ENCODE results near the gene SETBP1. TPM values are rescaled to one million over a fixed set of nuclear protein-coding genes. Genes with fewer than 3 reads are reported as not detected.

The SETBP1 gene
- total RNA-seq, 4 donors from 2014 or later, result 16.2 to 33.6 (median 24.4) TPM

DNA sequence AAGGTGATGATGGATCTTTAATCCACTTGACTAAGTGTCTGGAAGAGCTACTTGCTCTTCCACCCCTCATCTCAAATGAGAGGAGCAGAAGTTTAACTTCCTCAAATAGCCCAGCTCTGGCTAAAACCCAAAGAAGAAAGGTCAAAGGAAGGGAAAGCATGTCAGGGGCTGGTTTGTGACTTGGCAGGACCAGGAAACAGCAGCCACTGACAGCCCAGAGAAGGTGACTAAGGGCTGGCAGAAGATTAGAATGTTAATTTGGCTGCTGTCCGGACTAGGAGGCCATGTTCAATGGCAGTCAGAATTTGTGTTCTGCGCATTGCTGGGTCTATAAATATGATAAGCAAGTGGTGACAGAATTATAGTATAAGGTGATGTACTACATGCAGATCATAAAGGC, 386.2 kb downstream of the SETBP1 start:
- 39 to 80% methylated on average over 2 of the region's 2 CpGs for WGBS, 2 donors (ENCODE audit: low coverage in 1 of 2)
- intact Hi-C loops (cut with DNase I; ENCODE audit: low total_unique reads) (no loop called here), in situ Hi-C loops (cut with MboI; ENCODE audit: low pct_ligation_motif_present in 1 of 4, low pct_unique_long_range_greater_than_20kb in 1 of 4, low sequenced_read_pairs in 3 of 4) (no loop called here)
- no peak for DNase-seq
- TF ChIP-seq EP300 (IDR thresholded peaks at IDR 0.05; ENCODE audit: low read depth) (no peak), POLR2A (IDR thresholded peaks at IDR 0.05) (no peak), POLR2AphosphoS5 (IDR thresholded peaks at IDR 0.05) (no peak)
- TF ChIP-seq, protein P1, sequence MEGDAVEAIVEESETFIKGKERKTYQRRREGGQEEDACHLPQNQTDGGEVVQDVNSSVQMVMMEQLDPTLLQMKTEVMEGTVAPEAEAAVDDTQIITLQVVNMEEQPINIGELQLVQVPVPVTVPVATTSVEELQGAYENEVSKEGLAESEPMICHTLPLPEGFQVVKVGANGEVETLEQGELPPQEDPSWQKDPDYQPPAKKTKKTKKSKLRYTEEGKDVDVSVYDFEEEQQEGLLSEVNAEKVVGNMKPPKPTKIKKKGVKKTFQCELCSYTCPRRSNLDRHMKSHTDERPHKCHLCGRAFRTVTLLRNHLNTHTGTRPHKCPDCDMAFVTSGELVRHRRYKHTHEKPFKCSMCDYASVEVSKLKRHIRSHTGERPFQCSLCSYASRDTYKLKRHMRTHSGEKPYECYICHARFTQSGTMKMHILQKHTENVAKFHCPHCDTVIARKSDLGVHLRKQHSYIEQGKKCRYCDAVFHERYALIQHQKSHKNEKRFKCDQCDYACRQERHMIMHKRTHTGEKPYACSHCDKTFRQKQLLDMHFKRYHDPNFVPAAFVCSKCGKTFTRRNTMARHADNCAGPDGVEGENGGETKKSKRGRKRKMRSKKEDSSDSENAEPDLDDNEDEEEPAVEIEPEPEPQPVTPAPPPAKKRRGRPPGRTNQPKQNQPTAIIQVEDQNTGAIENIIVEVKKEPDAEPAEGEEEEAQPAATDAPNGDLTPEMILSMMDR (IDR thresholded peaks at IDR 0.05), result no peak
- H3K27ac ChIP-seq, result no peak overlapping the region
- H3K27me3 ChIP-seq, result no peaks in the 10 kb centered on the region
- peaks cover 0 to 4% (median 0%) of the 10 kb centered on the region in 4 donors for H3K4me1 ChIP-seq
- H3K4me3 ChIP-seq, result no peak overlapping the region
- H3K9me3 ChIP-seq, result no peaks in the 10 kb centered on the region
- H3K36me3 ChIP-seq, result no peaks in the 10 kb centered on the region

DNA sequence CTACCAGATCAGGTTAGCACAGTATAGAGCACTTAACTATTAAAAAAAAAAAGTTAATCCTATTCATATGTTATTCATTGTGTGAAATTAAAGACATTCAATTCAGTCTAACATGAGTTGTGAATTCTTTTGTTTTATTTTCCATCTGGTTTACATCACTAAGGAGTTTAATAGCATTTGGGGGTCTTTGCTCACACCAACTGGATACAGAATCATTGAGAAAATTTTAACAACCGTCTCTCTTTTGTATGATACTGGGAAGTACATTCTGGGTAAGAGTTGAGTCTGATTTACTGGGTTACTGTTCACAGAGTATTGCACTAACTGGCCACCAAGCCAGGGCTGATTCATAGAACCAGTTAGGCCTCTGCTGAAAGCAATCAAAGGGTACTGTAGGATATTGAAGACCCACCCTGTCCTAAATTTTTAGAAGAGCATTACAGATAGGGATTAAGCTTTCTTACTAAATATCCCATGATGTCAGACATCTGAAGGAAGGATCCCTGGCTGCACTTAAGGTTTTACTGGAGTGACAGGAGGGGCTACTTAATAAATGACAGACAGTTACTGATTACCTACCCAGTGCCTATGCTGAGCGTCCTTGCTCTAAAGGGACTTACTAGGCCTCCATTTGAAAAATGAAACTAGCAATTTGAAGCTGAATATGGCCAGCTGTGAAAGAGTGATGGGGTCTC, 387.9 kb downstream of the SETBP1 start:
- H3K9me3 ChIP-seq, result no peaks in the 10 kb centered on the region
- WGBS, 2 donors (ENCODE audit: low coverage in 1 of 2), result 83 to 93% methylated on average over 2 of the region's 2 CpGs
- no peaks in the 10 kb centered on the region for H3K27me3 ChIP-seq
- intact Hi-C loops (cut with DNase I; ENCODE audit: low total_unique reads) (no loop called here), in situ Hi-C loops (cut with MboI; ENCODE audit: low pct_ligation_motif_present in 1 of 4, low pct_unique_long_range_greater_than_20kb in 1 of 4, low sequenced_read_pairs in 3 of 4) (no loop called here)
- no peak for DNase-seq
- H3K4me3 ChIP-seq, result no peak overlapping the region
- no peak for TF ChIP-seq POLR2A (IDR thresholded peaks at IDR 0.05)
- TF ChIP-seq, protein P1 (IDR thresholded peaks at IDR 0.05), result no peak
- no peak for TF ChIP-seq EP300 (IDR thresholded peaks at IDR 0.05; ENCODE audit: low read depth)
- no peak for TF ChIP-seq POLR2AphosphoS5 (IDR thresholded peaks at IDR 0.05)
- no peak overlapping the region for H3K27ac ChIP-seq
- H3K4me1 ChIP-seq, result peaks cover 0 to 4% (median 0%) of the 10 kb centered on the region in 4 donors
- H3K36me3 ChIP-seq, result no peaks in the 10 kb centered on the region

DNA sequence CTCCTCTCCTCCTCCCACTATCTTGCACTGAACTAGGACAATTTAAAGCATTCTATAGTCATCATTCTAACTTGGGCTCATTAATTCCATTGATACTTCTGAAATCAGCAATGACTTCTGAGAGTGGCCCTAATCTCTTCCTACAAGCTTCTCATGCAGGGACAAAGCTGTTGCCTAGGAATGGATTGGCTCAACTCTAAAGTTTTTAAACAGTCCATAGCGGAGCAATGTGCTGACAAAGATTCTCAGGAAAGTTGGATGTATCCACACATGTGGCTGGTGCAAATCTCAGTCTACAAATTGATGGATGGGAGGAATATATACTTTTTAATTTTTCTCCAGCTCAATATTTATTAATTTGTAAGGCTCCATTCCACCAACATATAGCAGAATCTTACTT, 388.9 kb downstream of the SETBP1 start:
- Histone ChIP-seq H3K4me1 (peaks cover 0 to 4% (median 0%) of the 10 kb centered on the region in 4 donors), H3K9me3 (no peaks in the 10 kb centered on the region), H3K27ac (no peak overlapping the region), H3K36me3 (no peaks in the 10 kb centered on the region), H3K4me3 (no peak overlapping the region), H3K27me3 (no peaks in the 10 kb centered on the region)
- TF ChIP-seq, protein P1 (IDR thresholded peaks at IDR 0.05), result no peak
- no peak for TF ChIP-seq POLR2AphosphoS5 (IDR thresholded peaks at IDR 0.05)
- TF ChIP-seq EP300 (IDR thresholded peaks at IDR 0.05; ENCODE audit: low read depth), result no peak
- no peak for TF ChIP-seq POLR2A (IDR thresholded peaks at IDR 0.05)
- in situ Hi-C loops (cut with MboI; ENCODE audit: low pct_ligation_motif_present in 1 of 4, low pct_unique_long_range_greater_than_20kb in 1 of 4, low sequenced_read_pairs in 3 of 4), result no loop called here
- intact Hi-C loops (cut with DNase I; ENCODE audit: low total_unique reads), result no loop called here
- 83 to 84% methylated on average over 1 of the region's 1 CpG for WGBS, 2 donors (ENCODE audit: low coverage in 1 of 2)
- DNase-seq, result no peak

DNA sequence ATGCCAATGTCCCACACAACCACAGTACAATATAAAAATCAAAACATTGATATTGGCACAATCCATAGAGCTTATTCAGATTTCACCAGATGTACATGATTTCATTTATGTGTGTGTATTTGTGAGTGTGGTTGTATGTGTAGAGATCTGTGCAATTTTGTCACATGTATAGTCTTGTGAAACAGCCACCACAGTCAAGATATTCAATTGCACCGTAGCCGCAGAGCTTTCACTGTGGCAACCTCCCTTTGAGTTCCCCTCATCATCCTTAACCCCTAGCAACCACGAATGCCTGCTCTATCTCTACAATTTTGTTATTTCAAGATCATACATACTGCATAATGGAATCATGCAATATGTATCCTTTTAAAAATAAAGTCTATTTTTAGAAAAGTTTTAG, 391.3 kb downstream of the SETBP1 start:
- in situ Hi-C loops (cut with MboI; ENCODE audit: low pct_ligation_motif_present in 1 of 4, low pct_unique_long_range_greater_than_20kb in 1 of 4, low sequenced_read_pairs in 3 of 4), result no loop called here

More for the DNA sequence above, 391.3 kb downstream of the SETBP1 start:
- Histone ChIP-seq H3K4me1 (peaks cover 0 to under 1% (median 0%) of the 10 kb centered on the region in 4 donors), H3K36me3 (no peaks in the 10 kb centered on the region), H3K9me3 (no peaks in the 10 kb centered on the region), H3K27me3 (no peaks in the 10 kb centered on the region), H3K27ac (no peak overlapping the region), H3K4me3 (no peak overlapping the region)
- no peak for TF ChIP-seq EP300 (IDR thresholded peaks at IDR 0.05; ENCODE audit: low read depth)
- TF ChIP-seq, protein P1 (IDR thresholded peaks at IDR 0.05), result no peak
- TF ChIP-seq POLR2A (IDR thresholded peaks at IDR 0.05), result no peak
- TF ChIP-seq POLR2AphosphoS5 (IDR thresholded peaks at IDR 0.05), result no peak
- intact Hi-C loops (cut with DNase I; ENCODE audit: low total_unique reads), result no loop called here
- 59 to 79% methylated on average over 3 of the region's 3 CpGs for WGBS, 2 donors (ENCODE audit: low coverage in 1 of 2)
- DNase-seq, result no peak
